Type B pancreatic cell (in vitro differentiated cells): ENCODE measurements around the gene DNAH17. TPM values are rescaled to one million over a fixed set of nuclear protein-coding genes. Genes with fewer than 3 reads are reported as not detected.

Experiments used
- DNase-seq: peaks from one replicate; pipeline ENCODE4 v3.0.0; 2021; ENCODE audit warnings: mixed read lengths; ENCODE audit not compliant: unreplicated experiment; ENCODE audit errors: extremely low spot score
- H3K27ac Mint-ChIP-seq: 2 replicates; pipeline ENCODE4 v1.8.0; 2021; ENCODE audit warnings: mild to moderate bottlenecking, mixed read lengths
- H3K27me3 Mint-ChIP-seq: 2 replicates; pipeline ENCODE4 v1.8.0; 2021; ENCODE audit warnings: mixed read lengths
- H3K36me3 Mint-ChIP-seq: 2 replicates; pipeline ENCODE4 v1.8.0; 2021; ENCODE audit warnings: mixed read lengths
- H3K4me1 Mint-ChIP-seq: one replicate; pipeline ENCODE4 v1.8.0; 2021; ENCODE audit warnings: mixed read lengths; ENCODE audit not compliant: unreplicated experiment
- H3K4me3 Mint-ChIP-seq: 2 replicates; pipeline ENCODE4 v1.8.0; 2021; ENCODE audit warnings: mild to moderate bottlenecking, mixed read lengths
- H3K9me3 Mint-ChIP-seq: 2 replicates; pipeline ENCODE4 v1.8.0; 2021; ENCODE audit warnings: mixed read lengths
- CTCF ChIP-seq: fragments of 200-600 bp; sonication (generic); conservative IDR thresholded peaks from 2 replicates; pipeline ENCODE4 v1.5.0; 2021; ENCODE audit warnings: antibody characterized with exemption, mild to moderate bottlenecking
- total RNA-seq: library from RNA; stranded (reverse); gene quantifications from 2 replicates; pipeline ENCODE4 v1.2.1, GENCODE V29; 2021; ENCODE audit warnings: low replicate concordance

Gene DNAH17
- total RNA-seq, 1 donor from 2014 or later, result 0.07 TPM

DNA sequence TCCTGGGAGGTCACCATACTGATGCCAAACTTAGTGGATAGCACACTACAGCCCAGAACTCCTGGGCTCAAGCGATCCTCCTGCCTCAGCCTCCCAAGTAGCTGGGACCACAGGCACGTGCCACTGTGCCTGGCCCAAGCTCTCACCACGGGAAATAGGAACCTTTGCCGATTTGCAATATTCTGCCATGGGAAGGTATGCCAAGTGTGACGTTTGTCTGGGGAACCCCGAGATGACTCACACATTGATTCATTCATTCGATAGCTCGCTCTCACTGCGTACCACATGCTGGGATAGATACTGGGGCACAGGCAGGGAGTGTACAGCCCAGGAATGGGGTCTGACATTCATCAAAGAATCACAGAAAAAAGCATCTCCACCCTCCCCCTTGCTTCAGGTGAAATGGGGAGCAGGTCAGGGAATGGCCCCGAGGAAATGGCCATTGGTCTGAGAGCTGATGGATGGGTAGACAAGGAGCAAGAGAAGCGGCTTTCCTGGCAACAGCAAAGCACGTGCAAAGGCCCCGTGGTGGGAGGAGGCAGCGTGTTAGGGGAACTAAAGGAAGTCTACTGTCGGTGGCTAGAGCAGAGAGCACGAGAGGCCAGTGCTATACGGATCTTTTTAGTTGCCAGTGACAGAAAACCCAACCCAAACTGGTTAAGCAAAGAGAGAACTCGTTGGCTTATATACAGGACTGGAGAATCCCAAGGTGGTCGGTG lies 44.1 kb downstream of the DNAH17 start:
- Mint-ChIP-seq H3K27me3 (no peaks in the 10 kb centered on the region), H3K27ac (no peak overlapping the region), H3K4me3 (no peak overlapping the region), H3K4me1 (peaks cover 14% of the 10 kb centered on the region), H3K9me3 (no peaks in the 10 kb centered on the region), H3K36me3 (no peaks in the 10 kb centered on the region)
- DNase-seq, result no peak
- TF ChIP-seq CTCF, result no peak

DNA sequence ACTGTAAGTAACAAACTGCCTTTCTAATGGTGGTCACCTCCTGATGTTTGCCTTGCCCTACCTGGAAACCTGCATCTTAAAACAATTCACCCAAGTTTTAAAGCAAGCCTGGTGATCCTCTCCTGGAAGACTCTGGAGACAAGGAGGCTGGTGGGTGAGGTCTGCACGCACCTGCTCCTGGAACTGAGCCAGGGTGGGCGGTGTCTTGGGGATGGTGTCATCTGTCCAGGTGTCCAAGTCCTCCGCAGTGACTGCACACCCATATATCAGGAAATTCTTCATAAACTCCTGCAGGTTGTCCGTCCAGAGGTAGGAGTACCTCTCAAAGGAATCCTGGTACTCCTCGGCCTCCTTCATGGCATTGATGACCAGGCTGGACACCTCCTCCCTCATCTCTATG lies 44.9 kb downstream of the DNAH17 start:
- no peak for DNase-seq
- H3K27me3 Mint-ChIP-seq, result no peaks in the 10 kb centered on the region
- H3K36me3 Mint-ChIP-seq, result no peaks in the 10 kb centered on the region
- TF ChIP-seq CTCF, result no peak
- no peak overlapping the region for H3K27ac Mint-ChIP-seq
- H3K4me3 Mint-ChIP-seq, result no peak overlapping the region
- peaks cover 14% of the 10 kb centered on the region for H3K4me1 Mint-ChIP-seq
- H3K9me3 Mint-ChIP-seq, result no peaks in the 10 kb centered on the region

GRCh38 chr17:78530675-78531074 lies 46.5 kb downstream of the DNAH17 start:
- Mint-ChIP-seq H3K36me3 (no peaks in the 10 kb centered on the region), H3K27ac (no peak overlapping the region), H3K4me3 (no peak overlapping the region), H3K4me1 (peaks cover 15% of the 10 kb centered on the region), H3K9me3 (no peaks in the 10 kb centered on the region), H3K27me3 (no peaks in the 10 kb centered on the region)
- TF ChIP-seq CTCF, result no peak
- DNase-seq, result no peak

DNA sequence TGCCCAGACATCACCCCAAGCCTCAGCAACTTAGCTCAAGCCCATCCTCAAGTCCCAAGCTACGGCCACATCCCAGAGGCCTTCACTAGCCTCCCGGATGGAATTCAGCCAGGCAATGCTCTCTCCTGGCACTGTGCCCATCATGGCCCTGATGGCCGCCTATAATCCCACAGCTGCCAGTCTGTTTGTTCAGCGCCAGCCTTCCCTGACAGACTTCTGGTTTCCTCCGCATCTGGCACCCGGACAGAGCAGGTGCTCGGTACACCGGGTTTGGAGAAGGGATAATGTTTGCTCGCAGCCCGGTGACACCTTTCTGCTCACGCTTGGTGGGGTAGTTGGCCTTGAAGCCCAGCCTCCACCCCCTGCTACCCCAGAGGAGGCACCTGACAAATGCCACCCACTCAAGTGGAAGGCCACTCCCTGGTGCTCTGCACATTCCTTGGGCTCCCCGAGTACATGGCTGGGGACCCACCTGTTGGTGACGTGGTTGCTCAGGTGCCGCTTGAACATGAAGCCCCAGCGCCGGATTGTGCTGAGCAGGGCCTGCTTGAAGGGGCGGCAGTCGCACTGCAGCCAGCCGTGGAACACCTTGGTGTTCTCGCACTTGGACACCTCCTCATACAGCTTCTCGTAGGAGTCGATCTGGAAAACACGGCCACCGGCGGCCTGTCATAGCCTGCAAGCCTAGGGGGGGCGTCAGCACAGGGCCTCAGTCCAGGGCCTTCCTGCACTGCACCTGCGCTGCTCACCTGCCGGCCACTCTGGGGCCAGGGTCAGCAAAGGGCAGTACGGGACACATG lies 47.1 kb downstream of the DNAH17 start:
- Mint-ChIP-seq H3K4me1 (peaks cover 9% of the 10 kb centered on the region), H3K4me3 (no peak overlapping the region), H3K27ac (no peak overlapping the region), H3K36me3 (no peaks in the 10 kb centered on the region), H3K27me3 (no peaks in the 10 kb centered on the region), H3K9me3 (no peaks in the 10 kb centered on the region)
- no peak for TF ChIP-seq CTCF
- DNase-seq, result no peak

DNA sequence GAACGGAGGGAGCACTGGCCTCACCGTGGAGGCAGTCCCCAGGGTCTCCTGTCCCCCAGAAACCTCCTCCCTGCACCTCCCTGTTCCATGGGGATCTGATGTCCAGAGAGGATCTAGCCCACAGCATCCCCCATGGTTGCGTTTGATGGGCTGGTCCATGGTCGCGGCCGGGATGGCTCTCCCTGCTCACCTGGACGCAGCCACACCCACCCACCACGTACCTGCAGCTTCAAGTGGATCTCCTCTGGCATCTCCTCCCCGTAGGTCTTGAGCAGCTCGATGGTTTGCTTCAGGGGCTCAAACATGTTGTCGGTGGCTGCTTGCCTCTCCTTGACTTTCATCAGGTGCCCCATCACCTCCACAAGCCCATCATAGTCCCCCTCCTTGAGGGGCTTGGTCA lies 47.9 kb downstream of the DNAH17 start:
- no peak for DNase-seq
- H3K9me3 Mint-ChIP-seq, result no peaks in the 10 kb centered on the region
- no peak overlapping the region for H3K4me3 Mint-ChIP-seq
- H3K27me3 Mint-ChIP-seq, result no peaks in the 10 kb centered on the region
- no peak for TF ChIP-seq CTCF
- no peaks in the 10 kb centered on the region for H3K36me3 Mint-ChIP-seq
- H3K27ac Mint-ChIP-seq, result no peak overlapping the region
- H3K4me1 Mint-ChIP-seq, result peaks cover 4% of the 10 kb centered on the region
